HG02943 (cell line): Measurements from ENCODE around the gene DIDO1.
"Not testable (repeated sequence)": the region's sequence is repeated elsewhere in the genome, so short reads cannot be mapped to it uniquely, and the experiment has no call there.

ENCODE experiments used
- ATAC-seq: cut with Tn5 transposase; IDR thresholded peaks from one replicate; pipeline ENCODE4 v1.9.1; 2021; ENCODE audit warnings: mild to moderate bottlenecking, low read depth, moderate library complexity; ENCODE audit not compliant: unreplicated experiment

Gene DIDO1

GRCh38 chr20:62882426-62882825, 43.9 kb downstream of the DIDO1 start:
- ATAC-seq: no peak

- no peak for ATAC-seq
These were observed 44.5 kb downstream of the DIDO1 start for GRCh38 chr20:62881662-62882395.

DNA sequence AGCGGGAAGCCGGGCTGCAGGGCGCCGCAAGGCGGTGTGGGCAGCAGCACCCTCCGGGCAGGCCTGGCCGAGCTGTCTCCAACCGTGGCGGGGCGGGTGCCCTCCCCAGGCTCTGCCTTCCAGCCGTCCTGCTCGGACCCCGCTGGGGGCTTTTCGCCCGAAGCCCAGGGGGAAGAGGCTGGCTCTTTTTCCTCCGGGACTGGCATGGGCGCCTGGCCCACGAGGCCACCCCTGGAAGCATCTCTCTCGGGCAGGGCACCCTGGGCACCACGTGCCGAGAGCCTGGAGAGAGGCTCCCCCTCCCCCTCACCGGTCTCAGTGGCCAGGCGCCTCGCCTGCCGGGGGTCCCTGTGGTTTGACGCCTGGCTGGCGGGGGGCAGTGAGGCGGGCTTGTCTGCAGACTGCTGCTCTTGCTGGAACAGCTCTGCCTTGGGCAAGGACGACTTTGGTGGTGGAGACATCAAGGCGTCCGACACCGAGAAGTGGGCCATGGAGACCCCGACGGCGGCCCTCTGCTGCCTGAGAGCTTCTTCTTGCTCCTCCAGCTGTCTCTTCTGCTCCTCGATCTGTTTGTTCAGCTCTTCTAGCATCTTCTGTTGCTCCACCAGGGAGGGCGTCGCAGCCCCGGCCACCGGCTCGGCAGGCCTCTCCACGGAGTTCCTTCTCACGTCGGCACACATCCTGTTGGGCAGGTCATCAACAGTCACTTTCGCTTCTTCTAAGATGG, 45.2 kb downstream of the DIDO1 start:
- no peak for ATAC-seq

- no peak for ATAC-seq
These were observed 46.0 kb downstream of the DIDO1 start for GRCh38 chr20:62880147-62880934.

DNA sequence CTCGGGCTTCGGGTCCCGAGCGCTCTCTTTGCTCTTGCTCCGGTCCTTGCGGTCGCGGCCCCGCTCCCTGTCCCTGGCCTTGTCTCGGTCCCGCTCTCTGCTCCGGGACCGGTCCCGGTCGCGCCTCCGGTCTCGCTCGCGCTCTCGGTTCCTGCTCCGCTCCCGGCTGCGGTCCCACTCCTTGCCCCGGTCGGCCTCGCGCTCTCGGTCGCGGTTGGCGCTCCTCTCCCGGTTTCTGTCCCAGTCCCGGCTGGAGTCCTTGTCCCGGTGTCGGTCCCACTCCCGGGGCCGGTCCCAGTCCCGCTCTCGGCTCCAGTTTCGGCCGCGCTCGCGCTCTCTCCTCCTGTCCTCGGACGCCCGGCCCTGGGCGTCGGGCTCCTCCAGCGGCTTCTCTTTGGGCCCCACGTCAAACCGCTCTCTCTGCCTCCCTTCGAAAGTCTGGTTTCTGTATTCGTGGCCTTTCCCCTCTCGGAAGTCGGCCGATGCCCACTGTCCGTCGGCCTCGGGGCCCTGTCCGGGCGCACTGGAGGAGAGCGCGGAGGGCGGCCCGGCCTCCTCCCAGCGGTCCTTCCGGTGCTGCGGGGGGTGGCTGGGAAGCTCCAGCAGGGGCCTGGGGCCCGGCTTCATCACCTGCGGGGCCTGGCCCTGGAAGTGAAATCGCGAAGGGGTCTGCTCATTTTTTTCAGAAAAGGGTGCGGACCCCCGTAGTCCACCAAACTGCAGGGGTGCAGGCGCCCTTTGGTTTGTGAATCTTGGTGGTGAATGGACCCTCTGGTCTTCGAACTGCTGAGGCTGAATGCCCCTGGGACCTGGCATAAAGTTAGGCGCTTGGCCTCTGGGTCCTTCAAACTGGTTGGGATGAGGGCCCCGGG, 46.8 kb downstream of the DIDO1 start:
- no peak for ATAC-seq

- ATAC-seq: no peak
These were observed 47.9 kb downstream of the DIDO1 start for GRCh38 chr20:62878244-62879038.

- ATAC-seq: no peak
These were observed 49.1 kb downstream of the DIDO1 start for GRCh38 chr20:62876902-62877816.

- no peak for ATAC-seq
These were observed 49.8 kb downstream of the DIDO1 start for GRCh38 chr20:62876501-62876901.

DNA sequence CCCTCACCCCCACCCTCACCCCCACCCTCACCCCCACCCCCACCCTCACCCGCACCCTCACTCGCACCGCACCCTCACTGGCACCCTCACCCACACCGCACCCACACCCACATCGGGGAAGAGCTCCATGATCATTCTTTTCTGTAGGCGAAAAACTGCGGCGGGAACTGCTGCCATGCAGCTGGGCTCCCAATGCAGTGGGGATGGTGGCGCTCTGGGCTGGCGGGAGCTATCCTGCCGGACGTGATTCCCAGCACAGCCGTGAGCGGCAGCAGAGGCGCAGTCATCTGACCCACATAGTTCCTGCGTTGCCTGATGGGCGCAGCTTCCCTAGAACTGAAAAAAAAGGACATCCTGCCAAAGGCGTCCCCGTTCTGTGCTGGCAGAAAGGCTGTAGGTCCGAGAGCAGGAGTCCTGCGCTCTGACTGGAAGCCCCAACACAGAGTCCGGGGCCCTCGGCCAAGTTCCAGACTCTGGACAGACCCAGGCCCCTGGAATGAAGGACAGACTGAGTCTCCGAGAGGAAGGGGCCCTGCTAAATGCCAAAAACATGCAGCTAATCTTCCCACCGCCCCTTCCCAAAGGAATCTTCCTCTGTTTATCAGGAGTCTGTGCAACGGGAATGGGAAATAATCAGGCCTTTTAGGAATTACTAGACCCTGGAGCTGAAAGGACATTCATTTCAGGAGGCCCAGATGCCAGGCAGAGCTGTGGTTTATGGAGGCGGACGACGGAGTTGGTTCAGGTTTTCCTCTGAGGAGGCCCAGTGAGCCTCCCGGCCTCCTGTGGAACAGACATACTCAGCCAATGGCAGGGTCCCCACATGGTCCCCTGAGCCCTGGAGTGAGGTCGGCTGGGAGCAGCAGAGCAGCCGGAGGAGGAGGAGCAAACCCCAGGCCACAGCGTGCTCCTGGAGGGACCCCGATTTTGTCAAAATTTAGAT, 50.6 kb downstream of the DIDO1 start:
- ATAC-seq: no peak

DNA sequence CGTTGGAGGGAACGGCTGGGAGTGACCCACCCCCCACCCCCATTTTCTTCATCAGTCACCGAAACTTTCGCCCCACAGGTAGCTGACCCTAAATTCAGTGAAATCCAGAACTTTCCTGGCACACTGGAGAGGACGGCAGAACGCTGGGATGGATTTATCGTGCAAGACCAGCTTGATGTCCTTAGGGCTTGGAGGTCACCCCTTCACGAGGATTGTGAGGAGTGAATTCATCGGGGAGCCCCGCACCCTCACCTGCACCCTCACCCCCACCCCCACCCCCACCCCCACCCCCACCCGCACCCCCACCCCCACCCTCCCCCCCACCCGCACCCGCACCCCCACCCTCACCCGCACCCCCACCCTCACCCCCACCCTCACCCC, 51.4 kb downstream of the DIDO1 start:
- ATAC-seq: no peak

DNA sequence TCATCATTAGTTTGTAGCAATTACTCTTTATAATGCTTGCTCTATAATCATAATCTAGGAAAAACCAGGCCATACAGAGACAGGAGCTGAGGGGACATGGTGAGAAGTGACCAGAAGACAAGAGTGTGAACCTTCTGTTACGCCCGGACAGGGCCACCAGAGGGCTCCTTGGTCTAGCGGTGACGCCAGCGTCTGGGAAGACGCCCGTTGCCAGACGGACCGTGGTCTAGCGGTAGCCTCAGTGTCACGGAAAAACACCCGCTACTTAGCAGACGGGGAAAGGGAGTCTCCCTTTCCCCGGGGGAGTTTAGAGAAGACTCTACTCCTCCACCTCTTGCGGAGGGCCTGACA, 52.6 kb downstream of the DIDO1 start:
- ATAC-seq: not testable (repeated sequence)

GRCh38 chr20:62873280-62873679, 53.0 kb downstream of the DIDO1 start:
- no peak for ATAC-seq

GRCh38 chr20:62872862-62873261, 53.4 kb downstream of the DIDO1 start:
- no peak for ATAC-seq

DNA sequence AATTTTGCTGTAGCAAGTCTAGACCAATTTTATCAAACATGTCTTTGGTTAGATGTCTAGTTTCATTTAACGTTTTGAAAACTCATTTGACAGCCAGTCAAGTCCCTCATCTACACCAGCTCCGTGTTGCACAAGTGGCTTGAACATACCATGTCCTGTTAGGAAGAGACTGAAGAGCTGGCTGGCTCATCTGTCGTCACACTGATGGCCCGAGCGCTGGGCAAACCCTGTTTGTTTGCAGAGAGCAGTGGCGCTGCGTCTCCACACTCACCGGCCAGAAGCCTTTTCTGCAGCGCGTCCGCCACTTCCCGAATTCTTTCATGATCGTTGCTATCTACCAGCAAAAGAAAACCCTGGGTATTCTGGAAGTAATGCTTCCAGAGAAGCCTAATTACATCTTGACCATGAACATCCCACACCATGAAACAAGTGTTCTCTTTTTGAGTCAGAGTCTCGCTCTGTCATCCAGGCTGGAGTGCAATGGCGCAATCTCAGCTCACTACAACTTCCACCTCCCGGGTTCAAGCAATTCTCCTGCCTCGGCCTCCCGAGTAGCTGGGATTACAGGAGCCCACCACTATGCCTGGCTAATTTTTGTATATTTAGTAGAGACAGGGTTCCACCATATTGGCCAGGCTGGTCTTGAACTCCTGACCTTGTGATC, 54.0 kb downstream of the DIDO1 start:
- no peak for ATAC-seq

GRCh38 chr20:62864207-62864606, 62.1 kb downstream of the DIDO1 start:
- ATAC-seq: no peak

- ATAC-seq: peak; percentile 53
These were observed 64.5 kb downstream of the DIDO1 start, which contains the start of gene TCFL5 for GRCh38 chr20:62861726-62862336. TCFL5 (minus strand) TSS chr20:62861822; CDS start chr20:62861670, 152 bp downstream.
